NK-92 treated with Interleukin-12 subunit alpha and Interleukin-12 subunit beta, amount 100 ng/mL, for 24 hours (cell line): Measurements from ENCODE around the gene THBS2.
"Not testable (repeated sequence)": the region's sequence is repeated elsewhere in the genome, so short reads cannot be mapped to it uniquely, and the experiment has no call there.

ENCODE experiments used
- DNase-seq: peaks from one replicate; lab custom pipeline; 2025; lab: John Stamatoyannopoulos, UW

THBS2 gene

GRCh38 chr6:169271877-169272216, 18.2 kb upstream of the THBS2 start:
- no peak for DNase-seq

DNA sequence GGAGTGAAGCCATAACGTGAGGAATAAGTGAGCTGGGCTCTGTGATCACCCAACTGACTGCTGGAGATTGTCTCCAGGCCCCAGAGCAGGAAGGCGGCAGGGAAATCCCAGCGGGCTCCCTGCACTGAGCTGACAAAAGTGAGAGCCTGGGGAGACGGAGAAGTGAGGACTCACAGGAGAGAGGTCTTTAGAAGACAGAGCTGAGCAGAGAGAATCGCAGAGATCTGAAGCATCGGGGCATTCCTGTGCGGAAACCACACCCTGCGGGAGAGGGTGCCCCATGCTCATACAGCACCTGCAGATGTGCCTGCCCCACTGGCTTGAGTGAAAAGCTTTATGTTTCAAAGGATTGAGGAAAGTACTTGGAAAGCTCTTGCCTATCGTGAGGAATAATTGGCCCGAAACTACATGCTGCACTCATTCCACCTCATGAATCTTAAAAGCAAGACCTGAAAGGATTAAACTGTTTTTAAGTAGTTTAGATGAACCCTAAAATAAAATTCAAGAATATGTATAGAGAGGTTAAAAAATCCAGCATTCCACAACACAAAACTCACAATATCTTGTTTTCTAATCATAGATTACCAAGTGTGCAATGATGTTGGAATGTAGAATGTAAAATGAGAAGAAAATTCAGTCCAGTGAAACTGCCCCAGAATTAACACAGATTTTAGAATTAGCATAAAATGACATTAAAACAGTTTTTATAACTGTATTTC, 17.7 kb upstream of the THBS2 start:
- no peak for DNase-seq

DNA sequence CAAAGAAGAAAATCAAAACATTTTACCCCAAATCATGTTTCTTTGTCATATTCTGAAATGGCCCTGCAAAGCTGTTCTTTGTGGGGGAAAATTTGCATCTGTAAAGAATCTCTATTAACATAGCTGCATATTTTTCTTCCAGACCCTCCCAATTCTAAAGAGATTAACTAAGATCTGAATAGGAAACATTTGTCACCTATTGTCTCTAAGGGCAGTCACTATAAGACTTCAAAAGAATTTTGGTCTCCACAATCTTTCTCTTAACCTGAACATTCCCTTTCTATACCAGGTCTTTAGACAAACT, 16.4 kb upstream of the THBS2 start:
- not testable (repeated sequence) for DNase-seq

DNA sequence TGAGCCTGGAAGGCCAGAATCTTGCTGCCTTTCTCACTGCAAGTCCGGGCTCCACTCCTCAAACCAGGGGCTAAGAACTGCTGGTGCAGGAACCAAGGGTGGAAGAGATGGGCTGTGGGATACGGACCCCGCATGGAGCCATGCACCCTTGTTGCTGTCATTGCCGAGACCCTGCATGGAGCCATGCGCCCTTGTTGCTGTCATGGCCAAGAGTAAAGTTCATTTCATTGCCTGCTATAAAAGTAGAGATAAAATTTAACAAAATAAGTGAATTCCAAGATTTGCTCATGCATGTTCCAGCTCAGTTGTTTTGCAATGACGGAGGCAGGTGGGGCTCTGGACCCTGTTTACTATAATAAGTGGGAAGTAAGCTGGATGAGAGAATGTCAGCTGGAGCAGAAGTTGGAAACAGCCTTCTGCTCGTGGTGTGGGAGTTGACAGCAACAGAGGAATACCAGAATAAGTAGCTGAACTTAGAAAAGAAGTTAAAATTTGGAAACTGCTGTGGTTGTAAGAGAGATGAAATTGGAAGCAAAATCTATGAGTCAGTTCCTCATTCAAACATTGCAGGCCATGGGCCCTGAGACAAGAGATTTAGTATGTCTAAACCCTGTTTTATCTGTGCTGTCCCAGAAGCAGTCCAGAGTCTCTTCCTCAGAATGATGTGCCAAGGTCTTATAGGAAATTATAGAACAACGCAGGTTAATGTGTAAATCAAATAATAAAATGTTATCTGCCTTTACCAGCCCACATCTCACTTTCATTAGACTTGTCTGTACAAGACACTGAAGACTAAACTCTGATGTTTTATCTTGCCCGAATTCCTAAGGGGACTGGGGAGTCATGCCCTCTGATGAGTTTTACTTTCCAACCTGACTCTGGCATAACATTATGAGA, 15.8 kb upstream of the THBS2 start:
- no peak for DNase-seq

- no peak for DNase-seq
These were observed 14.6 kb upstream of the THBS2 start for GRCh38 chr6:169268276-169268675.

DNA sequence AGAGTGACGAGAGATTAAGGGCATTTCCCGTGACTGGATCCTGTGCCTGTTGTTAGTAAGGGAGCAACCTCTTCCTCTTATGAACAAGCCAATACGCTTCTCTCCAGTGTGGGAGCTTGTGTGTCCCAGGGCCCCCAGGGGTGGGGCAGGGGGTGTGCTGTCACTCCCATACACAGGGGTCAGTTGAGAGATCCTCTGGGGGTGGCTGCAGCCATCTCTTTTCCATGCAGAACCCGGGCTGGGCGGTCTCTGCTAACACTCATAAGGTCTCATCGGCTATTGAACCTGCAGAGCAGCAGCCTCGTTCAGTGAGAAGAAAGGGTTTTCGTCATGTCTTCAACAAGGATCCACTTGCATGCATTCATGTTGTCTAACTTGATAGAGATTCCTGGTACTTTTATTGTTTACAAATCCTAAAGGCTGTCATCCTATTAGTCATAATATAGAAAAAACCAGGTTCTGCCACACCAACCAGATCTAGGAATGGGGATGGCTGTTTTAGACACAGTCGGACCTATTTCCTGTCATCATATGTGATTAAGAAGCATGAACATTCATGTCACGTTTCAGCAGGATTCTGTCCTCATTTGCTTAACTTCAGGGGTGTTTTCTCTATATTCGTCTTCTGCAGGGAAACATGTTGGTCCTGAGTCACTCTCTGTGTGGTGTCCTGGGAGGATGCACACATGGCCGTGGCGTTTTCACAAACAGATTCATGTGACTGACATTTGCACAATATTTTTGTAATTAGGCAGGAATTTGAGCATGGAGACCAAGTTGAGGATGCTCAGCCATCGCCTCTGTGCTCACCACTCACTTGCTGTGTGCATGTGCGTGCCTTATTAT, 13.3 kb upstream of the THBS2 start:
- DNase-seq: no peak

DNA sequence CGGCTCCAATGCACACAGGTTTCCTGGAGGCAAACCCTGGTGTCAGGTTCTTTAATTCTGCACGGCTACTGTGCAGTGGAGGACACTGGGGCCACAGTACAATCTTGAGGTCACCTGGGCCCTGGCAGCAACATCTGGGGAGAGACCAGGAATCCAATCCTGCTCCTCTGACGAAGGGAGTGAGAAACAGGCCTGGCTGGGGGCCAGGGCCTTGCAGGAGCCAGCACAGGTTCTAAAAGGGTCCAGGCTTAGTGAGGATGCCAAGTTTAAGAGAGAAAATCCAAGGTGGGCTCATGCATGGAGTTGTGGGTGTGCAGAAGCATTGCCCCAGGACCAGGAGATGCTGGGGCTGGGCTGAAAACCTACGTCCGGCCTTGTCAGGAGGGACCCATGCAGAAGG, 12.6 kb upstream of the THBS2 start:
- DNase-seq: no peak

- DNase-seq: no peak
These were observed 12.0 kb upstream of the THBS2 start for GRCh38 chr6:169265486-169266131.

- no peak for DNase-seq
These were observed 10.4 kb upstream of the THBS2 start for GRCh38 chr6:169263836-169264608.

- no peak for DNase-seq
These were observed 9.7 kb upstream of the THBS2 start for GRCh38 chr6:169263374-169263773.

DNA sequence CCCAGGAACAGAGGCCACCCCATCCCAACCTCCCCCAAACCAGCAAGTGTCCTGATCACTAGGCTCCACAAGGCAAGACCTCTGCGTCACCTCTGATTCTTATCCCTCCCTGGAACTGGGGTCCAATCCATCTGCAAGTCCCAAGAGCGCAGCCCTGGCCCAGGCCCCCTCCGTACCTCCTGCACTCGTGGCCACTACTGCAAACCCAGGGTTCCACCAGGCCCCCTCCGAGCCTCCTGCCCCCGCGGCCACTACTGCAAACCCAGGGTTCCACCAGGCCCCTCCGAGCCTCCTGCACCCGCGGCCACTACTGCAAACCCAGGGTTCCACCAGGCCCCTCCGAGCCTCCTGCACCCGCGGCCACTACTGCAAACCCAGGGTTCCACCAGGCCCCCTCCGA, 9.0 kb upstream of the THBS2 start:
- DNase-seq: not testable (repeated sequence)

- DNase-seq: no peak
These were observed 2.9 kb upstream of the THBS2 start for GRCh38 chr6:169256518-169256917.

GRCh38 chr6:169256061-169256460, 2.4 kb upstream of the THBS2 start:
- no peak for DNase-seq

DNA sequence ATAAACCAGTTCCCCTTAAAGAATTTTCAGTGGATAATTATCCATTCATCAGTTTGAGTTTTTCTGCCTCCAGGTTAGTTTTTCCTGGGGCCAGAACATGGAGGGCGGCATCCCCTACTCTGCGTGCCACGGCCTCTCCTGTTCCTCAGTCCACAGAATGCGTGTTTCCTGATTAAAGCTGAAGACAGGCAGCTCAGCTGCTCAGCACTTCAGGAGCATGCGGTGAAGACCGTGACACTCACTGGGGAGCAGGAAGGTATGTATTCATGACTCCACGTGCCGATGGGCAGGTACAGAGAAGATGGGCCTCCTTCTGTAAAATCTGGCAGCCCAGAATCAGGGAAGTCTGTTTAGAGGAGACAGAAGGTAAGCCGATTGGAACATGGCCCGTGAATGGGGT, 2.0 kb upstream of the THBS2 start:
- DNase-seq: no peak

GRCh38 chr6:169254456-169255316, 1.0 kb upstream of the THBS2 start:
- DNase-seq: no peak

DNA sequence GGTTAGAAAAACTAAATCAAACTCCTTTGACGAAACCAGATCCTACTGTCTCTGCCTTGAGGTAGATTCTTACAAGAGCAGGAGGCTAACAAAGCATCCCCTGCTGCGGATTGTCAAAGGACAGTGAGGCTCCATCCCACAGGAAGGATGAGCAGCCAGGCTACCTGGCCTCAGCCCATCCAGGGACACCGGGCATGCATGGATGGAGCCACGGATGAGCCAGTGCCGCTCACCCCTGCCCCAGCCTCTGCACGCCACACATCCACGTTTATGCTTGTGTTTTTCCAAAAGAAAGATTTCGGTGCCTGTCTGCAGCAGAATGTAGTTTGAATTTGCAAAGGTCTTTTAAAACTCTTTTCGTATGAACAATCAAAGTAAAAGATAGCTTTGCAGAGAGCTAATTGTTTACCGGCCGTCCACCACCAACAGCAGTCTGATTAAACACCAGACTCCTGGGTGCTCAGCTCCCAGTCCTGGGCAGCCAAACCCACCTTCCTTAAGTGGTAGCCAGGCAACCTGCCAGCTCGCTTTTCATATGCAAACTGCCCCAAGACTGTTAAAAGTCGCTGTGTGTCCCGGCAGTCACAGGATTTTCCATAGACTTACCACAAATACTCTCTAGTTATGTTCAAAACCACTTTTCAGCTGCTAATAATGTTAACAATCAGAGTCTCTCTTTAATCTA, 999 bp downstream of the THBS2 start:
- DNase-seq: no peak

DNA sequence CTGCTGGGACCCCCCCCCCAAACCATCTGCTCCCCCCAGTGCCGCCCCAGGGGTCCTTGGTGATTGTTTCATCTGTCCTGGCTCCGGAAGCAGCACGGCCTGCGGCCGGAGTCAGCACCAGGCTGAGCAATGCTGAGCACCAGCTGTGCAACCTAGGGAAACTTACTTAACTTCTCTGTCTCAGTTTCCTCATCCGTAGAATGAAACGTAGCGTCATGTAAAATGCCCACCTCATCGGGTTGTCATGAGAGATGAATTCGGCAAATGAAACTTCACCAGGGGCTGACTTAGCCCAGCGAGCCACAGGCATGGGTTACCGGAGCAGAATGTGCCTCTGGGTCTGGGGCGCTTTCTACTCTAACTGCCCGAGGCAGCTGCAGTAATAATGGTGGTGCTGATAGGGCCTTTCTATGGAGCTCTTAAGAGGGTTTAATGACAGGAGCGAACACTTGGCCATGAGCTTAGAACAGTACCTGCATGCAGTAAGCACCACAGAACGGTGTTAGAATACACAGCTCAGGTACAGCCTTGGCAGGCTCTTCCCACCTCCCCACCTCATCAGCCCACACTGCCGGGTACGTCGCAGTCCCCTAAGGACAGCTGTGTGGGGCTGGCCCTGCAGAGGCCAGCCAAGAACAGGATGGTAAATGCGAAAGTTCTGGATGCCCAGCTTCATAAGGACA, 1.7 kb downstream of the THBS2 start:
- DNase-seq: no peak

DNA sequence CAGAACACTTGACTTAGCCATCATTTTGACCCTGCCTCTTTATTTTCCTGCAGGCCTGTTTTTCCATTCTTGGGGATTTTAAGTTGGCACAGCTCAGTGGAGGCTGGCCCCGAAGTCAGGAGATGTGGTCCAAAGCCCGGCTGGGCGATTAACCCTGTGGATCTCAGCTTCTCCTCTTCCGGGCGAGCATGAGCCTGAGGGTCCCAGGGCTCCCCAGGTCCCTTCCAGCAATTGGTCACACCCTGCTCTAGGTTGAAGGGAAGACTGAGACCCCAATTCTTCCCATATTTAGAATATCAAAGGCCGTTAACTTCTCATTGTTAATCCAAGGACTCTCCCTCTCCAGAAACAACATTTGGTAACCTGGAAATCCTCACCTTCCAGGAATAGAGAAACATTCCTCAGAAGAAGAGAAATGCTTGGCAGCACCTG, 2.3 kb downstream of the THBS2 start:
- no peak for DNase-seq

DNA sequence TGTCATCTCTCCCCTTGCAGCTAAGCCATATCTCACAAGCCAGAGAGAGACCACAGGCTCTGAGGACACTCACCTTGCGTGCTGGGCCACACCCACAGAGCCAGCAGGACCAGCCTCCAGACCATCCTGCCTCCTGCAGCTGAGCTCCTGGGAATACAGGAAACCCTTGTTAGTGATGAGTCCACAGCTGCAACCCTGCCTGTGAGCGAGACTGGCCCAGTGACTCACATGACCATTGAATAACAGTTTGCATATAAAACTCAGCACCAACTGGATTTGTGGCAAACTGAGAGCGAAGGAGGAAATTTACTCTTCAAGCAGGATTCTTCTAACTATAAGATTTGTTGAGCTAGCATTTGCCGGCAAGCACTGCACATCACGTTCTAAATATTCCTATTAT, 3.0 kb downstream of the THBS2 start:
- no peak for DNase-seq
